ENCODE measurements around the gene TMPRSS2.

TMPRSS2 gene

GRCh38 chr21:41480086-41480690, 27.8 kb downstream of the TMPRSS2 start:
- no peak for DNase-seq

GRCh38 chr21:41479686-41480085, 28.3 kb downstream of the TMPRSS2 start:
- DNase-seq, result no peak

- no peak for DNase-seq
Measured at GRCh38 chr21:41478319-41479177, 29.4 kb downstream of the TMPRSS2 start.

- no peak for DNase-seq
Measured at GRCh38 chr21:41477641-41478318, 30.2 kb downstream of the TMPRSS2 start.

GRCh38 chr21:41475714-41476420, 32.1 kb downstream of the TMPRSS2 start:
- DNase-seq, result no peak

GRCh38 chr21:41472753-41473548, 35.0 kb downstream of the TMPRSS2 start:
- no peak for DNase-seq

GRCh38 chr21:41470054-41470453, 37.9 kb downstream of the TMPRSS2 start:
- no peak for DNase-seq

GRCh38 chr21:41466024-41466820, 41.7 kb downstream of the TMPRSS2 start:
- DNase-seq, result no peak

- DNase-seq, result no peak
Measured at GRCh38 chr21:41465176-41465781, 42.7 kb downstream of the TMPRSS2 start.

- DNase-seq, result peak; percentile 69
Measured at GRCh38 chr21:41460578-41461527, 47.1 kb downstream of the TMPRSS2 start.

GRCh38 chr21:41459884-41460534, 47.9 kb downstream of the TMPRSS2 start:
- no peak for DNase-seq

GRCh38 chr21:41458559-41458958, 49.4 kb downstream of the TMPRSS2 start:
- DNase-seq, result no peak

GRCh38 chr21:41458121-41458520, 49.8 kb downstream of the TMPRSS2 start:
- no peak for DNase-seq

- DNase-seq, result no peak
Measured at GRCh38 chr21:41453761-41454160, 54.2 kb downstream of the TMPRSS2 start.

GRCh38 chr21:41453198-41453597, 54.8 kb downstream of the TMPRSS2 start:
- no peak for DNase-seq

GRCh38 chr21:41451753-41452676, 55.9 kb downstream of the TMPRSS2 start:
- DNase-seq, result no peak

- DNase-seq, result no peak
Measured at GRCh38 chr21:41449613-41450012, 58.3 kb downstream of the TMPRSS2 start.

- no peak for DNase-seq
Measured at GRCh38 chr21:41447356-41447755, 60.6 kb downstream of the TMPRSS2 start.

All from NCI-H82 (cell line).